Tibial nerve (tissue), 4 donors: Measurements from ENCODE around the gene CPN1. TPM values are rescaled to one million over a fixed set of nuclear protein-coding genes. Genes with fewer than 3 reads are reported as not detected.
"Not testable (repeated sequence)": the region's sequence is repeated elsewhere in the genome, so short reads cannot be mapped to it uniquely, and the experiment has no call there.

Source experiments
- DNase-seq, 2 donors: peaks; one replicate each; pipeline ENCODE4 v3.0.0-alpha.2; 2019; ENCODE audit warnings: low spot score in 2 of 2
- H3K27ac ChIP-seq, 4 donors: fragments of 200-600 bp; sonication (generic) in 3 of 4; one replicate each; pipeline ENCODE4 v1.5.1; 2017 to 2019; ENCODE audit warnings: mild to moderate bottlenecking in 1 of 4
- H3K27me3 ChIP-seq, 2 donors: fragments of 200-600 bp; sonication (generic) in 1 of 2; one replicate each; pipeline versions ENCODE4 v1.5.1 to v1.6.0; 2017 to 2019
- H3K36me3 ChIP-seq, 3 donors: fragments of 200-600 bp; sonication (generic); one replicate each; pipeline ENCODE4 v1.5.1; 2018 to 2019
- H3K4me1 ChIP-seq, 4 donors: fragments of 200-600 bp; sonication (generic) in 3 of 4; one replicate each; pipeline ENCODE4 v1.5.1; 2017 to 2019
- H3K4me3 ChIP-seq, 4 donors: fragments of 200-600 bp; sonication (generic) in 3 of 4; one replicate each; pipeline ENCODE4 v1.5.1; 2017 to 2019; ENCODE audit warnings: mild to moderate bottlenecking in 1 of 4, moderate library complexity in 1 of 4
- H3K9me3 ChIP-seq, 4 donors: fragments of 200-600 bp; sonication (generic) in 3 of 4; one replicate each; pipeline ENCODE4 v1.5.1; 2017 to 2019
- EP300 ChIP-seq, 2 donors: sonication (generic); formaldehyde crosslinking; IDR thresholded peaks; one replicate each; pipeline ENCODE4 v1.6.1; 2017; ENCODE audit warnings: antibody characterized with exemption in 2 of 2, mild to moderate bottlenecking in 1 of 2
- POLR2A ChIP-seq, 2 donors: fragments of 450-650 bp; IDR thresholded peaks; one replicate each; pipeline ENCODE4 v1.6.1; 2017; ENCODE audit warnings: antibody characterized with exemption in 2 of 2, mild to moderate bottlenecking in 2 of 2, moderate library complexity in 2 of 2
- WGBS, 2 donors: methylation state at CpG; one replicate each; pipeline ENCODE4 v1.1.5; 2018; 5-methylcytosine and 5-hydroxymethylcytosine counted together
- total RNA-seq, 4 donors: library from RNA; depleted of rRNA; stranded (reverse); fragments of >200 nt; gene quantifications; one replicate each; pipeline ENCODE4 v1.1.0, GENCODE V29; 2016
- TF ChIP-seq, protein P1 (sequence below), 5 experiments: fragments of 200-600 bp in 3 of 5; fragments of 450-650 bp in 2 of 5; sonication (generic) in 3 of 5; IDR thresholded peaks; one replicate each; pipeline ENCODE4 v1.5.1; 2016 to 2019; ENCODE audit warnings: antibody characterized with exemption in 5 of 5, mild to moderate bottlenecking in 3 of 5, moderate library complexity in 2 of 5

Gene CPN1
- total RNA-seq, 4 donors from 2014 or later: not detected

DNA sequence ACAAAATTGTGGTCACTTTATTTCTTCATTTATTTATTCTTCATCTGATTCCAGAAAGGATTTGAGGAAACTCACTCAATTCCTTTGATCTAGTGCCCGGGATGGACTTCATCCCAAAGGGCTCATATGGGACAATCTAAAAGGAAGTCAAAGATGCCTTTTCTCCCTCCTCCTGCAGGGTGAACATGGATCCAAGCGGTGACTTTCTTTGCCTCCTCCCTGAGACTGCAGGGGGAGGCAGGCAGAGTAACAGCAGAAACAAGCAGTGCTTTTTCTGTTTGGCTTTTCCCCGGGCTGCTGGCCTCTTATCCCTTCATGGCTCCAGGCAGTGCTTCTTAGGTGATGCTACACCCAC is 61.9 kb downstream of the CPN1 start:
- peak in 1 of 2 donors; percentile 16 for DNase-seq

DNA sequence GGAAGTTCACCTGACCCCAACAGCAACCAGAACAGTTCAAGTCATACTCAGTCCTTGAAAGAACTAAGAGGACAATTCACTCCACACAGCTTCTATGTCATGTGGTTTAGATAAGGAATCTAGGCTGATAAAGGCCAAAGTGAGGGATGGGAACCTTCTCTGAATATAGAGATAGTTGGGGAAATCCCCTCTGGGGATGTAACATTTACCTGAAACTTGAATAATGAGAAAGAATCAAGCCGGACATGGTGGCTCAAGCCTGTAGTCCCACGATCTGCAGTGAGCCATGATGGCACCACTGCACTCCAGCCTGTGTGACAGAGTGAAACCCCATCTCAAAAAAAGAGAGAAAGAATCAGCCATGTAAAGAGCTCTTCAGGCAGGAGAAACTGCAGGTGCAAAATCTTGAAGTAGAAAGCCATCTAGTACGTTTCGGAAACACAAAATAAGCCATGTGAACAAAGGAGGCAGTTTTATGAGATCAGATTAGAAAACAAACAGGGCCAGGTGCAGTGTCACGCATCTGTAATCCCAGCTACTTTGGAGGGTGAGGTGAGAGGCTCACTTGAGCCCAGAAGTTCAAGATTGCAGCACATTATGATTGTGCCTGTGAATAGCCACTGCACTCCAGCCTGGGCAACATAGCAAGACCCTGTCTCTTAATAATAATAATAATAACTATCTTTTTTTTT is 67.5 kb downstream of the CPN1 start:
- peak overlapping the region in 1 of 4 donors; percentile 47 for H3K27ac ChIP-seq
- H3K9me3 ChIP-seq: no peaks in the 10 kb centered on the region
- H3K36me3 ChIP-seq: no peaks in the 10 kb centered on the region
- 81 to 87% methylated on average over 5 of the region's 5 CpGs for whole genome bisulfite sequencing, 2 donors
- TF ChIP-seq POLR2A (IDR thresholded peaks at IDR 0.05): no peak
- no peak for TF ChIP-seq EP300 (IDR thresholded peaks at IDR 0.05)
- TF ChIP-seq, protein P1, sequence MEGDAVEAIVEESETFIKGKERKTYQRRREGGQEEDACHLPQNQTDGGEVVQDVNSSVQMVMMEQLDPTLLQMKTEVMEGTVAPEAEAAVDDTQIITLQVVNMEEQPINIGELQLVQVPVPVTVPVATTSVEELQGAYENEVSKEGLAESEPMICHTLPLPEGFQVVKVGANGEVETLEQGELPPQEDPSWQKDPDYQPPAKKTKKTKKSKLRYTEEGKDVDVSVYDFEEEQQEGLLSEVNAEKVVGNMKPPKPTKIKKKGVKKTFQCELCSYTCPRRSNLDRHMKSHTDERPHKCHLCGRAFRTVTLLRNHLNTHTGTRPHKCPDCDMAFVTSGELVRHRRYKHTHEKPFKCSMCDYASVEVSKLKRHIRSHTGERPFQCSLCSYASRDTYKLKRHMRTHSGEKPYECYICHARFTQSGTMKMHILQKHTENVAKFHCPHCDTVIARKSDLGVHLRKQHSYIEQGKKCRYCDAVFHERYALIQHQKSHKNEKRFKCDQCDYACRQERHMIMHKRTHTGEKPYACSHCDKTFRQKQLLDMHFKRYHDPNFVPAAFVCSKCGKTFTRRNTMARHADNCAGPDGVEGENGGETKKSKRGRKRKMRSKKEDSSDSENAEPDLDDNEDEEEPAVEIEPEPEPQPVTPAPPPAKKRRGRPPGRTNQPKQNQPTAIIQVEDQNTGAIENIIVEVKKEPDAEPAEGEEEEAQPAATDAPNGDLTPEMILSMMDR (IDR thresholded peaks at IDR 0.05): no peak
- H3K4me1 ChIP-seq: peaks cover 0 to 8% (median 0%) of the 10 kb centered on the region in 4 donors
- H3K4me3 ChIP-seq: no peak overlapping the region
- H3K27me3 ChIP-seq: no peaks in the 10 kb centered on the region
- DNase-seq: no peak

More for the DNA sequence above, 61.9 kb downstream of the CPN1 start:
- Histone ChIP-seq H3K4me3 (no peak overlapping the region), H3K27me3 (no peaks in the 10 kb centered on the region), H3K36me3 (no peaks in the 10 kb centered on the region), H3K27ac (no peak overlapping the region), H3K4me1 (no peaks in the 10 kb centered on the region), H3K9me3 (no peaks in the 10 kb centered on the region)
- TF ChIP-seq EP300 (IDR thresholded peaks at IDR 0.05) (no peak), POLR2A (IDR thresholded peaks at IDR 0.05) (no peak)
- TF ChIP-seq, protein P1 (IDR thresholded peaks at IDR 0.05): no peak
- 23 to 27% methylated on average over 3 of the region's 3 CpGs for WGBS, 2 donors

DNA sequence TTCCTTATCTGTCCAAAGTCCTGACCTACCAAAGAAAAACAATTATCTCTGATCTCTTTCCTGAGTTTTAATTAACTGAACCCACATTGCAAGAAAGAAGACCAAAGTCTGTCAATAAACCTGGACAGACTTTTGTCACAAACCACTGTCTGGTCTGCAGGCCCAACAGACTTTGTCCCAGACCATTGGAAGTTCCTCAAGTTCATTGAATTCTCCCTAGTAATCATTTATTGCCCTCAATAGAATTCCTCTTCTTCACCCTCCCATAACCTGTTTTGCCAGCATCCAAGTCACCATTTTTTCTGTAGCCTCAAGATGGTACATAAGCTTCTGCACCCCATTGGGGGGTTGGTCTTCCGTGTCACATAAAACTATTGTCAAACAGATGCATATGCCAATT is 68.0 kb downstream of the CPN1 start:
- Histone ChIP-seq H3K9me3 (no peaks in the 10 kb centered on the region), H3K4me1 (peaks cover 0 to 10% (median 3%) of the 10 kb centered on the region in 4 donors), H3K36me3 (no peaks in the 10 kb centered on the region), H3K27me3 (no peaks in the 10 kb centered on the region), H3K4me3 (no peak overlapping the region), H3K27ac (peak overlapping the region in 1 of 4 donors; percentile 47)
- TF ChIP-seq POLR2A (IDR thresholded peaks at IDR 0.05) (no peak), EP300 (IDR thresholded peaks at IDR 0.05) (no peak)
- TF ChIP-seq, protein P1 (IDR thresholded peaks at IDR 0.05): no peak
- WGBS, 2 donors: 94 to 97% methylated on average over 1 of the region's 1 CpG
- no peak for DNase-seq

DNA sequence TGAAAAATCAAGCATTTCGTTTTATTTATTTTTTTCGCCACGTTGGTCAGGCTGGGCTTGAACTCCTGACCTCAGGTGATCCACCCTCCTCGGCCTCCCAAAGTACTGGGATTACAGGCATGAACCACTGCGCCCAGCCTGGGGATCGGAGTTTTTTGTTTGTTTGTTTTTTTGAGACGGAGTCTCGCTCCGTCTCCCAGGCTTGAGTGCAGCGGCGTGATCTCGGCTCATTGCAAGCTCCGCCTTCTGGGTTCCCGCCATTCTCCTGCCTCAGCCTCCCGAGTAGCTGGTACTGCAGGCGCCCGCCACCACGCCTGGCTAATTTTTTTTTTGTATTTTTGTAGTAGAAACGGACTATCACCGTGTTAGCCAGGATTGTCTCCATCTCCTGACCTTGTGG is 69.8 kb downstream of the CPN1 start:
- WGBS, 2 donors: 92 to 93% methylated on average over 20 of the region's 20 CpGs
- not testable (repeated sequence) for H3K4me3 ChIP-seq, H3K9me3 ChIP-seq, H3K27ac ChIP-seq, H3K27me3 ChIP-seq, H3K36me3 ChIP-seq, DNase-seq
- H3K4me1 ChIP-seq: peaks cover 0 to 27% (median 16%) of the 10 kb centered on the region in 4 donors

DNA sequence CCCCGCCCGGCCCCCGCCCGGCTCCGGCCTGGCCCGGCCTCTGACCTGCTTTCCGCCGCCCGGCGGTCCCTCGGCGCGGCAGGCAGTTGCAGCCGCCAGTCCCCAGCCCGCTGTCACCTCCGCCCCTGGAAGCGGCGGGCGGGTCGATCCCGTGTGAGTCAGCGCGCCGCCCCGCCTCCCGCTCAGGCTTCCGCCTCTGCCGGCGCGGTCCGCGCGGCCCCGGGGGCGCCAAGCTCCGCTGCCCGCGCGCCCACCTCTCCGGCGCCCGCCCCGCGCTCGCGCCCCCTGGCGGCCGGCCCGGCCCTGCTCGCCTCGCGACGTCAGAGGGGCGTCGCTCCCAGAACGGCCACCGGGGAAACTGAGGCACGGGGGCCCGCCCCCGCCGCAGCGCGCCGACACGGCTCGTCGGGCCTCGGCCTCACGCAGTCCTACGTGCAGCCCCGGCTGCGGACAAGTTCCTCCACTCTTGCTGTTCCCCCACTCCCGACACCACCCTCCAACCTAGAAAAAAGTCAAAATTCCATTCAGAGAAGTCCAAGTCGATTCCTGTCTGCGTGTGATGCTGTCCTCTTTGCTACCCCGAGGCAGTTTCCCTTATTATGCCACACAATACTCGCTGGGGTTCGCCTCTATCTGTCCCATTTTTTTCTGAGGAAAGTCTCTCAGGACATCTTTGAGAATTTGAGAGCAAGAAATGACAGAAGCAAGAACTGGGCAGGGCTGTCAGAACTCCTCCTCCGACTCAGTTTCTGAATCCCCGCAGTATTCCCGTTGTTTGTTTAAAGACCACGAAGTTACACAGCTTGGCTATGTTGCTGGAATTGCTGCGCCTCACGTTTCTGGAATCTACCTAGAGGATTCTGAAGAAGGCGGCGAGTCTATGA is 71.6 kb downstream of the CPN1 start, which contains the start of gene DNMBP:
Gene DNMBP (minus strand): TSS at position 155 of the 884 bp plus-strand sequence. CDS start 37,823 bp downstream, outside the sequence.
- peaks cover 0 to 46% (median 22%) of the 10 kb centered on the region in 4 donors for H3K4me1 ChIP-seq
- DNase-seq: peak; percentile 61 to 63
- peak within 1 kb of the TSS; percentile 57 to 91 (median 80) for H3K4me3 ChIP-seq
- no peaks in the 10 kb centered on the region for H3K27me3 ChIP-seq
- peak within 1 kb of the TSS; percentile 61 to 91 (median 84) for H3K27ac ChIP-seq
- H3K9me3 ChIP-seq: no peaks in the 10 kb centered on the region
- 3% methylated on average over 50 to 51 of the region's 86 CpGs for WGBS, 2 donors
- H3K36me3 ChIP-seq: no peaks in the 10 kb centered on the region
- TF ChIP-seq, protein P1 (IDR thresholded peaks at IDR 0.05): peak; percentile 52 to 93 (median 77)
- peak; percentile 14 to 69 for TF ChIP-seq POLR2A (IDR thresholded peaks at IDR 0.05)
- peak in 1 of 2 donors; percentile 10 for TF ChIP-seq EP300 (IDR thresholded peaks at IDR 0.05)
